Measurements from ENCODE around the gene RPLP2.

The RPLP2 gene

GRCh38 chr11:816433-816779 lies 6.6 kb downstream of the RPLP2 start:
- Mint-ChIP-seq H3K27me3 (no peaks in the 10 kb centered on the region), H3K9me3 (no peaks in the 10 kb centered on the region), H3K4me1 (peaks cover 16% of the 10 kb centered on the region), H3K27ac (no peak overlapping the region), H3K4me3 (no peak overlapping the region), H3K36me3 (peaks cover 8% of the 10 kb centered on the region)
- DNase-seq (ENCODE audit: low spot score in 2 of 2): no peak
- no peak for ATAC-seq (ENCODE audit: low read depth)

DNA sequence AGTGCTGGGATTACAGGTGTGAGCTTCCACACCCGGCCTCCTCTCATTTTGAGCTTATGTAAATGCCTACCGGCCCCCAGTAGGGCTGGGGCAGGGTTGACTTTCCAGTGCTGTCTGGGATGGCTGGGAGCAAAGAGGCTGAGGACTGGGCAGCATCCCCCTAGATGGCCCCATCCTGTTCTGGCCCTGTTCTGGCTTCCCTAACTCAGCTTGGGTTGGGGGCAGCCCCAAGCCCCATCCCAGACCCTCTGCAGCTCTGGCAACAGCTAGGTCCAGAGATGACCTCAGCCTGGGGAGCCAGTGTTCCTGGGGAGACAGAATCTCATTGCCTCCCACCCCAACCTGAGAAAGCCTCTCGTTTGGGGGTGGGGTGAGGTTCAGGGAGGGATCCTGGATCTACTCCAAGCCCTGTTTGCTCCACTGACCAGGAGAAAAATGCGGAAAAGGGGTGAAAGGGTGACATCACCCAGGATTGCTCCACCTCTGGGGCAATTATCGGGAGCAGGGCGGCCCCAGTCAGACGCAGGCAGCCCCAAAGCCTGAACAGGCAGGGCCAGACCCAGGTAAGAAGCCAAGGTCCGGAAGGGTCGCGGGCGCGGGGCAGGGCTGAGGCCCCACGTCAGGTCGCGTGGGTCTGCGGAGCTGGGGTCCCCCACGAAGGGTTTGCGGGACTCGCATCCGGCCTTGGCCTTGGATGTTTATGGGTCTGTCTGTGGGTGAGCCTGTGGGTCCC lies 8.8 kb downstream of the RPLP2 start, which contains the start of gene PNPLA2:
Gene PNPLA2 (plus strand): TSS at position 519 of the 733 bp plus-strand sequence. CDS start 805 bp downstream, outside the sequence.
- H3K9me3 Mint-ChIP-seq: no peaks in the 10 kb centered on the region
- H3K4me3 Mint-ChIP-seq: peak within 1 kb of the TSS; percentile 88
- DNase-seq (ENCODE audit: low spot score in 2 of 2): no peak
- peak within 1 kb of the TSS; percentile 90 for H3K27ac Mint-ChIP-seq
- no peaks in the 10 kb centered on the region for H3K27me3 Mint-ChIP-seq
- H3K4me1 Mint-ChIP-seq: peaks cover 12% of the 10 kb centered on the region
- peaks cover 3% of the 10 kb centered on the region for H3K36me3 Mint-ChIP-seq
- no peak for ATAC-seq (ENCODE audit: low read depth)

DNA sequence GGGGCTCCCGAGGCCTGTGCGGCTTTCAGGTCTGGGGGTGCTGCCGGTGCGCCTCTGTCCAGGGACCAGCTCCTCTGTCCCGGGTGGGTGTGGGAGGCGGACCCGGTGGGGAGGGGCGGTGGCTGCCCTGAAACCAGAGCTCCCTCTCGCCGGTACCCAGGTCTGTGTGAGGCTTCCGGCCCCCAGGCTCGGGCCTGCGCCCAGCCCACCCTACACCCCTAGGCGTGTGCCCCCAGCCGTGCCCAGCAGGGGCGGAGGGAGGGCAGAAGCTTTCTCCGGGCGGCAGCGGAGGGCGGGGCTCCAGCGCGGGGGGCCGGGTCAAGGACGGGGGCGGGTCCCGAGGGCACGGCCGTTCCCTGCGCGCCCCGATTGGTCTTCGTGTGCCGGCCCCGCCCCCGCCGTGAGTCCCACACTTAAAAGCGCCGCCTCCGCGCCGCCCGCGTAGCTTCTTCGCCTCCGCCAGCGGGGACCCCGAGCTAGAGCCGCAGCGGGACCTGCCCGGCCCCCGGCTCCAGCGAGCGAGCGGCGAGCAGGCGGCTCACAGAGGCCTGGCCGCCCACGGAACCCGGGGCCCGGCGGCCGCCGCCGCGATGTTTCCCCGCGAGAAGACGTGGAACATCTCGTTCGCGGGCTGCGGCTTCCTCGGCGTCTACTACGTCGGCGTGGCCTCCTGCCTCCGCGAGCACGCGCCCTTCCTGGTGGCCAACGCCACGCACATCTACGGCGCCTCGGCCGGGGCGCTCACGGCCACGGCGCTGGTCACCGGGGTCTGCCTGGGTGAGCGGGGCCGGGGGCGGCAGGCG lies 9.6 kb downstream of the RPLP2 start:
- Mint-ChIP-seq H3K4me3 (peak overlapping the region; percentile 88), H3K9me3 (no peaks in the 10 kb centered on the region), H3K4me1 (peaks cover 9% of the 10 kb centered on the region), H3K27ac (peak overlapping the region; percentile 90), H3K27me3 (no peaks in the 10 kb centered on the region), H3K36me3 (no peaks in the 10 kb centered on the region)
- ATAC-seq (ENCODE audit: low read depth) (peak; percentile 72), DNase-seq (ENCODE audit: low spot score in 2 of 2) (peak; percentile 92 to 93)

DNA sequence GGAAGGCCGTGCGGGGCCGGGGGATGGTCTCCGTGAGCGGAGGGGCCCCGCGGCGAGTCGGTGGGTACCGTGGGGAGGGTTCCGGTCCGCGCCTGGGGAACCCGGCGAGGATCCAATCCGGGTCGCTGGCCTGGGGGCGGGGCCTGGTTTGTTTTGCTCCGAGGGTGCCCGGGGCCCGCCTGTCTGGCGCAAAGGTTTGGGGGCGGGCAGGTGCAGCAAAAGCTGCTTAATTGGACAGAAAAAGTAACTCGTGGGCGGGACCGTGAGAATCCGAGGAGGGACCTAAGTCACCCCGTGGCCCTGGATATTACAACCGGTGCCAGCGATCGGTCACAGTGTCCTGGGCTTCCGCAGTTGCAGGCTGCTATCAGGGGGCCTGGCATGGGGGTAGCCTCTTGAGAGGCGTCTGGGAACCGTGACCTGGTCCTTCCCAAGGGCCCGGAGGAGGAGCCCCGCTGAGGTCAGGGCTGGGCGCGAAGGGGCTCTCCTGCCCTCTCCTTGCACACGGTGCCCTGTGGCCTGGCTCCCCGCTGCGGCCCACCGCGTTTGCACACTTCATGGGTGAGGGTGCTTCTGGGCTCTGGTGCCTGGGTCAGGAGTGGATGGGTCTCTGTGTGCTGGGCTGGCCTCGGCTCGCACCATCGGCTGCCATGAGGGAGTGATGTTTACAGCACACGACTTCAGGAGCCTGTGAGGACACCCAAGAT lies 10.3 kb downstream of the RPLP2 start:
- peak; percentile 88 to 95 for DNase-seq (ENCODE audit: low spot score in 2 of 2)
- peak overlapping the region; percentile 88 for H3K4me3 Mint-ChIP-seq
- H3K4me1 Mint-ChIP-seq: peaks cover 9% of the 10 kb centered on the region
- no peaks in the 10 kb centered on the region for H3K27me3 Mint-ChIP-seq
- H3K36me3 Mint-ChIP-seq: peaks cover 5% of the 10 kb centered on the region
- ATAC-seq (ENCODE audit: low read depth): peak; percentile 79
- no peaks in the 10 kb centered on the region for H3K9me3 Mint-ChIP-seq
- peak overlapping the region; percentile 90 for H3K27ac Mint-ChIP-seq

- H3K27ac Mint-ChIP-seq: no peak overlapping the region
- H3K36me3 Mint-ChIP-seq: peaks cover 6% of the 10 kb centered on the region
- H3K27me3 Mint-ChIP-seq: no peaks in the 10 kb centered on the region
- peak overlapping the region; percentile 88 for H3K4me3 Mint-ChIP-seq
- DNase-seq (ENCODE audit: low spot score in 2 of 2) (no peak), ATAC-seq (ENCODE audit: low read depth) (no peak)
- peaks cover 9% of the 10 kb centered on the region for H3K4me1 Mint-ChIP-seq
- H3K9me3 Mint-ChIP-seq: no peaks in the 10 kb centered on the region
Observed at GRCh38 chr11:820655-821511, 11.1 kb downstream of the RPLP2 start.

DNA sequence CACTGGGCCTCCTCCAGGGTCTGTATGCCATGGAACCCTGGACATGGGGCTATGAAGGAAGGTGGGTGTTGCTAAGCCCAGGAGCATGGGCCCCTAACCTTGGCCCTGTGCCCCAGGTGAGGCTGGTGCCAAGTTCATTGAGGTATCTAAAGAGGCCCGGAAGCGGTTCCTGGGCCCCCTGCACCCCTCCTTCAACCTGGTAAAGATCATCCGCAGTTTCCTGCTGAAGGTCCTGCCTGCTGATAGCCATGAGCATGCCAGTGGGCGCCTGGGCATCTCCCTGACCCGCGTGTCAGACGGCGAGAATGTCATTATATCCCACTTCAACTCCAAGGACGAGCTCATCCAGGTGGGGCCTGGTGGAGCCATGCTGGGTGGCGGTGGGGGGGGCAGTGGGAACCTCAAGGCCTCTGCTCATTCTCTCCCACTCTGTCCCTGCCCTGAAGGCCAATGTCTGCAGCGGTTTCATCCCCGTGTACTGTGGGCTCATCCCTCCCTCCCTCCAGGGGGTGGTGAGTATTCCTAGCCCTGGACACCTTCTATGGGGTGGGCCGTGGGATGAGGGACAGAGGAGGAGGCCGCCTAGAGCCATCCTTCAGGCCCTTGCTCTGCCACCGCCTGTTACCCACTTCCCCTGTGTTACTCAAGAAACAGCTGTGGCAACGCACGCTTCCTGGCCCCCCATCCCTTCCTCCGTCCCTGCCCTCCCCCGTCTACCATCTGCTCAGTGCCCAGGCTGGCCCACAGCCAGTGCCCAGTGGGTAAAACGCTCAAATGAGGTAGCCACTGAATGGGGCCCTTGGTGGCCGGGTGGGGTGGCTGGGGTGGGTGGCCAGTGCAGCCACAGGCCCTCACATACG lies 12.0 kb downstream of the RPLP2 start:
- Mint-ChIP-seq H3K9me3 (no peaks in the 10 kb centered on the region), H3K27me3 (no peaks in the 10 kb centered on the region), H3K4me1 (peaks cover 9% of the 10 kb centered on the region), H3K4me3 (no peak overlapping the region), H3K36me3 (peaks cover 6% of the 10 kb centered on the region), H3K27ac (no peak overlapping the region)
- DNase-seq (ENCODE audit: low spot score in 2 of 2) (no peak), ATAC-seq (ENCODE audit: low read depth) (no peak)

DNA sequence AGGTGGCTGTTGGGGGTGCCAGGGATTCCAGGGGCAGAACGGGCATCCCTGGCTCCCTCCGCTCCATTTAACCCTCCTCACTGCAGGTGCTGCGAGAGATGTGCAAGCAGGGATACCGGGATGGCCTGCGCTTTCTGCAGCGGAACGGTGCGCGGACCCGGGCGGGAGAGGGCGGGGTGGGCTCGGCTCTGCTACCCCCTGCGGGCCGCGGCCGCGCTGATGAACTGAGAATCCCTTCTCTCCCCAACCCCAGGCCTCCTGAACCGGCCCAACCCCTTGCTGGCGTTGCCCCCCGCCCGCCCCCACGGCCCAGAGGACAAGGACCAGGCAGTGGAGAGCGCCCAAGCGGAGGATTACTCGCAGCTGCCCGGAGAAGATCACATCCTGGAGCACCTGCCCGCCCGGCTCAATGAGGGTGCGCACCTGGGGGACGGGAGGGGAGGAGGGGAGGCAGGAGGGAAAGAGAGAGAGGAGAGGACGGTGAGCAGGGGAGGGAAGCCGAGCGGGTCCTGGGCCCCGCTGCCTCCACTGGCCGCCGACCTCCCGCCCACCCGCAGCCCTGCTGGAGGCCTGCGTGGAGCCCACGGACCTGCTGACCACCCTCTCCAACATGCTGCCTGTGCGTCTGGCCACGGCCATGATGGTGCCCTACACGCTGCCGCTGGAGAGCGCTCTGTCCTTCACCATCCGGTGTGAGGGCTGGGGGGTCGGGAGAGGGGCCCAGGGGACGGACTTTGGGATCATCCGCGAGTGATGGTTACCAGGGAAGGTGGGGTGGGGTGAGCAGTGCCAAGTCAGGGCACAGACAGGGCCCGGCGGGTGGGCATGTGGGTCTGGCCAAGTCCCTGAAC lies 13.9 kb downstream of the RPLP2 start:
- Mint-ChIP-seq H3K27me3 (no peaks in the 10 kb centered on the region), H3K4me1 (peaks cover 19% of the 10 kb centered on the region), H3K36me3 (peaks cover 6% of the 10 kb centered on the region), H3K9me3 (no peaks in the 10 kb centered on the region), H3K4me3 (no peak overlapping the region), H3K27ac (no peak overlapping the region)
- ATAC-seq (ENCODE audit: low read depth) (no peak), DNase-seq (ENCODE audit: low spot score in 2 of 2) (no peak)

GRCh38 chr11:824292-824880 lies 14.6 kb downstream of the RPLP2 start:
- no peak overlapping the region for H3K4me3 Mint-ChIP-seq
- ATAC-seq (ENCODE audit: low read depth): no peak
- H3K27ac Mint-ChIP-seq: no peak overlapping the region
- no peak for DNase-seq (ENCODE audit: low spot score in 2 of 2)
- peaks cover 6% of the 10 kb centered on the region for H3K36me3 Mint-ChIP-seq
- no peaks in the 10 kb centered on the region for H3K27me3 Mint-ChIP-seq
- no peaks in the 10 kb centered on the region for H3K9me3 Mint-ChIP-seq
- peaks cover 26% of the 10 kb centered on the region for H3K4me1 Mint-ChIP-seq

GRCh38 chr11:824942-825341 lies 15.2 kb downstream of the RPLP2 start:
- Mint-ChIP-seq H3K27ac (no peak overlapping the region), H3K4me1 (peaks cover 28% of the 10 kb centered on the region), H3K9me3 (no peaks in the 10 kb centered on the region), H3K27me3 (no peaks in the 10 kb centered on the region), H3K36me3 (peaks cover 6% of the 10 kb centered on the region), H3K4me3 (no peak overlapping the region)
- ATAC-seq (ENCODE audit: low read depth): no peak
- DNase-seq (ENCODE audit: low spot score in 2 of 2): no peak

- ATAC-seq (ENCODE audit: low read depth) (no peak), DNase-seq (ENCODE audit: low spot score in 2 of 2) (no peak)
- Mint-ChIP-seq H3K9me3 (no peaks in the 10 kb centered on the region), H3K4me3 (no peak overlapping the region), H3K27me3 (no peaks in the 10 kb centered on the region), H3K36me3 (peaks cover 6% of the 10 kb centered on the region), H3K4me1 (peaks cover 28% of the 10 kb centered on the region), H3K27ac (no peak overlapping the region)
Observed at GRCh38 chr11:825366-826226, 15.8 kb downstream of the RPLP2 start.

DNA sequence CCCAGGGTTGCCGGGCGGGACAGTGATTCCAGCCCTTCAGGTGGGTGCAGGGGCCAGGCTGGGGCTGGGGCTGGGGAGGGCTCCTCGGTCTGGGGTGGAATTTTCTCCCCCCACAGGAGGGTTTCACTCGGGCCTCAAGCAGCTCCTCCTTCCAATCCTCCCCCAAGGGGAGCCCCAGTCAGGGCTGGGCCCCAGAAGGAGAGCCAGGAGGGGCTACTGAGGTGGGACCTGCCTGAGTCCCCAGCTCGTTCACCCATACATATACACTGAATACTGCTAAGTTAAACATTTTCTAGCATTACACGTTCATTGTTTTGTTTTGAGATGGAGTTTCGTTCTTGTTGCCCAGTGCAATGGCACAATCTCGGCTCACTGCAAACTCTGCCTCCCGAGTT lies 16.5 kb downstream of the RPLP2 start:
- Mint-ChIP-seq H3K9me3 (no peaks in the 10 kb centered on the region), H3K27me3 (no peaks in the 10 kb centered on the region), H3K4me1 (peaks cover 22% of the 10 kb centered on the region), H3K36me3 (peaks cover 6% of the 10 kb centered on the region), H3K4me3 (peak overlapping the region; percentile 78), H3K27ac (no peak overlapping the region)
- ATAC-seq (ENCODE audit: low read depth) (no peak), DNase-seq (ENCODE audit: low spot score in 2 of 2) (no peak)

Data from memory B cell (primary cell).